H1 (cell line): ENCODE measurements around the gene CLMP. TPM values are rescaled to one million over a fixed set of nuclear protein-coding genes. Genes with fewer than 3 reads are reported as not detected.

Source experiments
- CTCF ChIA-PET: fragments of 300-600 bp; sonication (Branson Sonifier 250); formaldehyde crosslinking; loops from one replicate; lab custom pipeline; 2021; ENCODE audit not compliant: partially characterized antibody; lab: Charles Lee
- POLR2A ChIA-PET: fragments of 300-600 bp; sonication (Branson Sonifier 250); formaldehyde crosslinking; loops from one replicate; lab custom pipeline; 2021; ENCODE audit warnings: inconsistent platforms; ENCODE audit not compliant: partially characterized antibody; lab: Charles Lee
- DNase-seq, 2 experiments: peaks; one replicate each; pipeline versions ENCODE4 v3.0.0 to v3.0.0-alpha.2; 2010 to 2022; ENCODE audit warnings: low spot score in 2 of 2, low read depth in 1 of 2, mixed read lengths in 1 of 2
- FAIRE-seq: peaks from 2 replicates; lab custom pipeline; 2011; peaks lifted over from hg19 to GRCh38; lab: Jason Lieb, UNC
- H2AFZ ChIP-seq: 2 replicates; pipeline ENCODE4 v1.8.1; 2012; ENCODE audit warnings: low read length, inconsistent platforms
- H2AK5ac ChIP-seq: 2 replicates; pipeline ENCODE4 v1.6.1; 2013; ENCODE audit warnings: low read depth, low read length
- H2BK120ac ChIP-seq: replicated peaks from 2 replicates; pipeline ENCODE3; 2013; ENCODE audit warnings: low read depth, low read length, inconsistent platforms
- H2BK12ac ChIP-seq: 2 replicates; pipeline ENCODE4 v1.6.1; 2013; ENCODE audit warnings: low read depth, low read length
- H2BK15ac ChIP-seq: 2 replicates; pipeline ENCODE4 v1.6.1; 2013; ENCODE audit warnings: low read length
- H2BK20ac ChIP-seq: 2 replicates; pipeline ENCODE4 v1.6.1; 2013; ENCODE audit warnings: low read length
- H2BK5ac ChIP-seq: 2 replicates; pipeline ENCODE4 v1.6.1; 2013; ENCODE audit warnings: low read depth, low read length
- H3K14ac ChIP-seq: 2 replicates; pipeline ENCODE4 v1.6.1; 2013; ENCODE audit warnings: inconsistent platforms; ENCODE audit not compliant: insufficient read length
- H3K18ac ChIP-seq: 2 replicates; pipeline ENCODE4 v1.6.1; 2013; ENCODE audit warnings: low read length; ENCODE audit errors: extremely low read depth
- H3K23ac ChIP-seq: 2 replicates; pipeline ENCODE4 v1.6.1; 2013; ENCODE audit warnings: inconsistent platforms; ENCODE audit not compliant: insufficient read length
- H3K23me2 ChIP-seq: 2 replicates; pipeline ENCODE4 v1.6.1; 2013; ENCODE audit warnings: low read depth, low read length
- H3K27ac ChIP-seq: 2 replicates; pipeline ENCODE4 v1.6.1; 2011; ENCODE audit warnings: low read depth, low read length, inconsistent platforms
- H3K27me3 ChIP-seq, 4 experiments: replicated peaks in 1 of 4; 1 replicate in 1 of 4; 2 replicates in 3 of 4; pipeline versions ENCODE4 v1.6.1 to v1.8.1; 2011 to 2013; ENCODE audit warnings: low read length in 3 of 4, mild to moderate bottlenecking in 3 of 4, inconsistent platforms in 2 of 4, mixed read lengths in 2 of 4, moderate library complexity in 1 of 4; ENCODE audit not compliant: control insufficient read depth in 3 of 4, insufficient read depth in 3 of 4; ENCODE audit errors: extremely low read depth in 1 of 4
- H3K36me3 ChIP-seq, 4 experiments: 2 replicates each; pipeline versions ENCODE4 v1.6.1 to v1.8.1; 2011 to 2013; ENCODE audit warnings: mild to moderate bottlenecking in 4 of 4, low read length in 3 of 4, moderate library complexity in 2 of 4, control low read depth in 1 of 4, inconsistent platforms in 1 of 4; ENCODE audit not compliant: insufficient read depth in 4 of 4, control insufficient read depth in 2 of 4
- H3K4ac ChIP-seq: replicated peaks from 2 replicates; pipeline ENCODE3; 2013; ENCODE audit warnings: low read length, low read depth, mixed read lengths, inconsistent platforms; ENCODE audit not compliant: insufficient read length
- H3K4me1 ChIP-seq, 4 experiments: replicated peaks in 1 of 4; 1 replicate in 1 of 4; 2 replicates in 3 of 4; pipeline versions ENCODE4 v1.6.1 to v1.8.1; 2011 to 2013; ENCODE audit warnings: low read length in 3 of 4, inconsistent platforms in 2 of 4, mixed read lengths in 1 of 4; ENCODE audit not compliant: insufficient read depth in 4 of 4, control insufficient read depth in 3 of 4
- H3K4me2 ChIP-seq, 2 experiments: 2 replicates each; pipeline versions ENCODE4 v1.6.1 to v1.8.1; 2011 to 2013; ENCODE audit warnings: low read depth in 2 of 2, low read length in 2 of 2, control low read depth in 1 of 2, inconsistent platforms in 1 of 2, mild to moderate bottlenecking in 1 of 2; ENCODE audit not compliant: insufficient read depth in 1 of 2
- H3K4me3 ChIP-seq, 4 experiments: fragments of 200-600, 300-600 bp in 1 of 4; sonication (generic), shearing (Covaris generic), sonication (Bioruptor Twin) in 1 of 4; 2 replicates each; pipeline versions ENCODE4 v1.5.1 to v1.8.1; 2011 to 2016; ENCODE audit warnings: low read length in 4 of 4, low read depth in 3 of 4, control low read depth in 2 of 4, inconsistent platforms in 2 of 4, mild to moderate bottlenecking in 2 of 4, mixed read lengths in 1 of 4, moderate library complexity in 1 of 4; ENCODE audit not compliant: insufficient read depth in 2 of 4; ENCODE audit errors: extremely low read depth in 1 of 4
- H3K56ac ChIP-seq: replicated peaks from 2 replicates; pipeline ENCODE3; 2013; ENCODE audit warnings: low read depth, mild to moderate bottlenecking, mixed read lengths, low read length, inconsistent platforms; ENCODE audit not compliant: insufficient read length
- H3K79me1 ChIP-seq: 2 replicates; pipeline ENCODE4 v1.6.1; 2013; ENCODE audit warnings: low read depth, low read length, control low read depth
- H3K79me2 ChIP-seq, 2 experiments: 2 replicates each; pipeline versions ENCODE4 v1.6.1 to v1.8.1; 2012 to 2013; ENCODE audit warnings: low read length in 2 of 2, mild to moderate bottlenecking in 2 of 2, inconsistent platforms in 1 of 2; ENCODE audit not compliant: insufficient read depth in 2 of 2, control insufficient read depth in 1 of 2
- H3K9ac ChIP-seq, 4 experiments: replicated peaks in 1 of 4; 1 replicate in 1 of 4; 2 replicates in 3 of 4; pipeline versions ENCODE4 v1.6.1 to v1.8.1; 2011 to 2013; ENCODE audit warnings: low read depth in 3 of 4, low read length in 3 of 4, control low read depth in 2 of 4, mild to moderate bottlenecking in 2 of 4, moderate library complexity in 2 of 4, inconsistent platforms in 1 of 4; ENCODE audit errors: extremely low read depth in 1 of 4
- H3K9me3 ChIP-seq, 2 experiments: 2 replicates each; pipeline versions ENCODE4 v1.6.1 to v1.8.1; 2012 to 2013; ENCODE audit warnings: mild to moderate bottlenecking in 2 of 2, moderate library complexity in 2 of 2, control low read depth in 1 of 2, inconsistent platforms in 1 of 2, low read depth in 1 of 2, low read length in 1 of 2, mixed read lengths in 1 of 2; ENCODE audit not compliant: insufficient read depth in 2 of 2
- H4K20me1 ChIP-seq, 2 experiments: replicated peaks in 1 of 2; 2 replicates each; pipeline versions ENCODE3 to v1.8.1; 2011 to 2013; ENCODE audit warnings: inconsistent platforms in 2 of 2, low read length in 2 of 2, mild to moderate bottlenecking in 1 of 2; ENCODE audit not compliant: insufficient read depth in 2 of 2, control insufficient read depth in 1 of 2
- H4K5ac ChIP-seq: 2 replicates; pipeline ENCODE4 v1.6.1; 2013; ENCODE audit warnings: low read length, low read depth, mixed read lengths, inconsistent platforms; ENCODE audit not compliant: insufficient read length
- H4K8ac ChIP-seq: 2 replicates; pipeline ENCODE4 v1.8.0; 2013; ENCODE audit warnings: mild to moderate bottlenecking, moderate library complexity, low read length, inconsistent platforms; ENCODE audit not compliant: insufficient read depth; ENCODE audit errors: extremely low read depth
- H4K91ac ChIP-seq: replicated peaks from 2 replicates; pipeline ENCODE3; 2013; ENCODE audit warnings: low read length, mixed read lengths, inconsistent platforms; ENCODE audit not compliant: insufficient read length
- SIX5 ChIP-seq: IDR thresholded peaks from 2 replicates; pipeline ENCODE4 v1.6.1; 2011; ENCODE audit warnings: mild to moderate bottlenecking, low read depth, low read length
- WGBS, 2 experiments: shearing (Covaris generic) in 1 of 2; methylation state at CpG; one replicate each; pipeline versions ENCODE4 v1.1.6 to v1.1.7; 2013 to 2015; ENCODE audit warnings: low lambda C conversion rate in 2 of 2, mixed read lengths in 2 of 2, inconsistent platforms in 1 of 2, low coverage in 1 of 2, missing lambda C conversion rate in 1 of 2; ENCODE audit not compliant: insufficient replicate concordance in 2 of 2, insufficient coverage in 1 of 2, insufficient read length in 1 of 2; ENCODE audit errors: extremely low coverage in 1 of 2, missing lambda C conversion rate in 1 of 2; 5-methylcytosine and 5-hydroxymethylcytosine counted together
- polyA plus RNA-seq, 7 experiments: library from polyadenylated mRNA; depleted of rRNA in 3 of 7; stranded (reverse) in 5 of 7; unstranded in 2 of 7; fragments of >200 nt in 5 of 7; fragments of 200-250 nt in 2 of 7; gene quantifications; 1 replicate in 5 of 7; 2 replicates in 1 of 7; 4 replicates in 1 of 7; pipeline versions ENCODE4 v1.2.1 to v1.2.3, GENCODE V29; 2011 to 2013; ENCODE audit warnings: missing spikeins in 2 of 7, mixed read lengths in 2 of 7
- total RNA-seq: library from RNA; stranded (reverse); fragmentation: NEBNext Ultra II Directional; extraction: Animal tissue kit (Norgen Biotek cat#: 25700); gene quantifications from 2 replicates; pipeline ENCODE4 v1.2.1, GENCODE V29; 2021
- TF ChIP-seq, protein P1 (sequence below): IDR thresholded peaks from 2 replicates; pipeline ENCODE4 v1.6.1; 2011; ENCODE audit warnings: low read length, improper control_type of control experiment

CLMP gene
- total and polyA plus RNA-seq, 2 of the 8 experiments (the other 6 are each of a cell fraction or from before 2014, with no cell fraction given), result 9.9 to 24.1 TPM

DNA sequence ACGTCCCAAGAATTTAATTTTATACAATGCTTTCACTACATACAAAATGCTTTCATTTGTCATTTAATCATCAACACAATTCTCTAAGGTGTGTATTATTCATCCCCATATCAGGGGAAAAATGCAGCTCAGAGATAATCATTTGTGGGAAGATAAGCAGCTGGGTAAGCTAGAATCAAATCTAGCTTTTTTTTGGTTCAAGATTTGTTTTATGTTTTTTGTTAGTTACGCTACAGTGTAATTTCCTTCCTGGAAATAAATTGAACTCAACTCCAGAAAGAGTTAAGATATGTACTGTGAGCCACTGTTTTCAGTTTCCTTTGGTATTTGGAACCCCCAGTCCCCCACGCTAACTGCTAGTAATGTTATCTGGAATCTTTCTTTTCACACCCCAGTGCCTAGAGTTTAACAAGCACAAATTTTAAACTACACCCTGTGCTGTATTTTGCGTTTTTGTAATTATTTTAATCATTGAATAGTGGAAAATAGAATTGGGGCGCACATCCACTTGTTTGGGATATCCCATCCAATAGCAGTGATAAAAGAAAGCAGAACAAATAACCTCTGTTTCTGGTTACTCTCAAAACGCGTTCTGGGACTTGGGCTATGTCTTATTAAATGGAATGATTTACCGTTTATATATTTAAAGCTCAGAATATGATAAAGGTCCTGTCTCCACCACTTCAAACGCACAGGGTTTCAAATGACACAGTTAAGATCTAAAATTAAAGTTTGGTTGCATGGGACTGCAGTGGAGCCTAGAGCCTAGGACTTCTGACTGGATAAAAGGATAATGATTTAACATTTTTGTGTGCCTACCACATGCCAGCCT, 131.0 kb downstream of the CLMP start:
- no peak overlapping the region for H2AFZ ChIP-seq
- peak overlapping the region; percentile 99 for H3K27ac ChIP-seq
- CTCF ChIA-PET, result interaction anchor here (0.7 to 1.6 kb wide), 4 partner anchors 47 to 461 kb away, joined by 3 to 4 read pairs (median 4); no protein-coding TSS in a partner anchor
- H3K4me1 ChIP-seq, result peaks cover 0 to 5% (median 1%) of the 10 kb centered on the region in 4 experiments; a peak in 4 of 7 replicates
- H4K5ac ChIP-seq, result peak overlapping the region; percentile 40
- H2BK12ac ChIP-seq, result no peak overlapping the region
- H2BK20ac ChIP-seq, result no peak overlapping the region
- H3K79me2 ChIP-seq, result peaks cover 10 to 48% of the 10 kb centered on the region in 2 experiments
- peaks cover 6% of the 10 kb centered on the region for H3K23me2 ChIP-seq
- peaks cover 16 to 22% of the 10 kb centered on the region in 2 experiments for H4K20me1 ChIP-seq
- peak overlapping the region; percentile 60 for H2BK120ac ChIP-seq
- no peak overlapping the region for H4K91ac ChIP-seq
- H3K79me1 ChIP-seq, result no peaks in the 10 kb centered on the region
- 80% methylated on average over 9 of the region's 9 CpGs; no CpG with 5 or more reads in 1 of the 2 experiments for WGBS, 2 experiments
- H2BK5ac ChIP-seq, result no peak overlapping the region
- no peak overlapping the region for H4K8ac ChIP-seq
- FAIRE-seq, result no peak
- H2BK15ac ChIP-seq, result no peak overlapping the region
- 0 out of 7 replicates have a peak overlapping the region, but pooled peaks of 1 of the 4 experiments have one; percentile 99 for H3K9ac ChIP-seq
- H3K18ac ChIP-seq, result no peak overlapping the region
- POLR2A ChIA-PET, result interaction anchor here (0.9 to 3.9 kb wide), 5 partner anchors 8 to 36 kb away, joined by 3 to 54 read pairs (median 3); no protein-coding TSS in a partner anchor
- no peaks in the 10 kb centered on the region for H3K27me3 ChIP-seq
- H3K36me3 ChIP-seq, result peaks cover 13 to 25% (median 21%) of the 10 kb centered on the region in 4 experiments
- H3K14ac ChIP-seq, result no peak overlapping the region
- H2AK5ac ChIP-seq, result no peak overlapping the region
- no peak overlapping the region for H3K56ac ChIP-seq
- no peak overlapping the region for H3K23ac ChIP-seq
- peak overlapping the region; percentile 53 for H3K4ac ChIP-seq
- DNase-seq, result no peak
- H3K4me3 ChIP-seq, result peak overlapping the region; percentile 89 to 98 (median 94); a peak in 5 of 8 replicates
- peak overlapping the region; percentile 81 to 93; a peak in 3 of 4 replicates for H3K4me2 ChIP-seq
- no peaks in the 10 kb centered on the region for H3K9me3 ChIP-seq
- TF ChIP-seq, protein P1, sequence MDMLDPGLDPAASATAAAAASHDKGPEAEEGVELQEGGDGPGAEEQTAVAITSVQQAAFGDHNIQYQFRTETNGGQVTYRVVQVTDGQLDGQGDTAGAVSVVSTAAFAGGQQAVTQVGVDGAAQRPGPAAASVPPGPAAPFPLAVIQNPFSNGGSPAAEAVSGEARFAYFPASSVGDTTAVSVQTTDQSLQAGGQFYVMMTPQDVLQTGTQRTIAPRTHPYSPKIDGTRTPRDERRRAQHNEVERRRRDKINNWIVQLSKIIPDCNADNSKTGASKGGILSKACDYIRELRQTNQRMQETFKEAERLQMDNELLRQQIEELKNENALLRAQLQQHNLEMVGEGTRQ, result no peak
- no peak for TF ChIP-seq SIX5
